Measurements from ENCODE around the gene PLEKHM3.

PLEKHM3 gene

GRCh38 chr2:207987025-207987716 lies 38.2 kb downstream of the PLEKHM3 start:
- H3K4me1 Mint-ChIP-seq: peaks cover 22% of the 10 kb centered on the region
- H3K27ac Mint-ChIP-seq: no peak overlapping the region
- DNase-seq (ENCODE audit: low spot score in 2 of 2): no peak
- H3K4me3 Mint-ChIP-seq: no peak overlapping the region
- H3K9me3 Mint-ChIP-seq: no peaks in the 10 kb centered on the region
- H3K36me3 Mint-ChIP-seq: no peaks in the 10 kb centered on the region
- ATAC-seq: peak; percentile 42

GRCh38 chr2:207984765-207985480 lies 40.4 kb downstream of the PLEKHM3 start:
- Mint-ChIP-seq H3K4me1 (peaks cover 13% of the 10 kb centered on the region), H3K36me3 (no peaks in the 10 kb centered on the region), H3K4me3 (no peak overlapping the region), H3K9me3 (no peaks in the 10 kb centered on the region), H3K27ac (no peak overlapping the region)
- DNase-seq (ENCODE audit: low spot score in 2 of 2) (no peak), ATAC-seq (no peak)

GRCh38 chr2:207983641-207984042 lies 41.7 kb downstream of the PLEKHM3 start:
- Mint-ChIP-seq H3K27ac (peak overlapping the region; percentile 39), H3K9me3 (no peaks in the 10 kb centered on the region), H3K4me1 (peaks cover 13% of the 10 kb centered on the region), H3K4me3 (no peak overlapping the region), H3K36me3 (no peaks in the 10 kb centered on the region)
- no peak for ATAC-seq
- no peak for DNase-seq (ENCODE audit: low spot score in 2 of 2)

DNA sequence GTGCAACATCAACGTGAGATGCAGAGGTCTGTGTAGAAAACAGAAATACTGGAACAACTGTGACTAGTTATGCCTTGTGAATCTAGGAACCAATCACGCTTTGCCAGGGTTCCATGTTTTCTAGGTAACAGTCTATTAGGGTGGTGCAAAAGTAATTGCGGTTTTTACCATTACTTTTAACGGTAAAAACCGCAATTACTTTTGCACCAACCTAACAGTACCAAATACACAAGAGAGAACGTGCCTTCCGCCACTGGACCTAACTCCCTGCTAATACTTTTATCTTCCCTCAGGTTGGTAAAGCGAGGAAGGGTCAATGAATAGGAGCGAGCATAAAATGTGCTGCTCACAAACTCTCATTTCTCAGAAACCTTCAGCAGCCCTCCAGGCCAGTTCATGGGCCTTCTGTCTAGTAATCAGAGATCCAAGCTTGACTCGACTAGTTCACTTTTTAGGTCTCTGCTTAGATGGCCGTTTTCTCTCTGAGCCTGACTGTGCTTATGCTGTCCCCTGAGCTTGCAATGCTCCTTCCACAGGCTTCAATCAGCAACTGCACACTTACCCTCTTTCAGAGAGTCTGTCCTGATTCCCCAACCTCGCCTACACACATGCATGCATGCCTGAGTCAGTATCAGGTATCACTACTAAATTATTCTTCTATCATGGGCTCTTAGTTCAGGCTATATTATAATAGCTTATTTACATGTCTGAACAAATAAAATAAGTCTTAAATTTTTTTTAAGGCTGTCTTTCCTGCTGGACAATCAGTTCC lies 47.0 kb downstream of the PLEKHM3 start:
- no peaks in the 10 kb centered on the region for H3K36me3 Mint-ChIP-seq

GRCh38 chr2:207975921-207976320 lies 49.4 kb downstream of the PLEKHM3 start:
- no peak for DNase-seq (ENCODE audit: low spot score in 2 of 2)
- Mint-ChIP-seq H3K4me3 (no peak overlapping the region), H3K9me3 (no peaks in the 10 kb centered on the region), H3K36me3 (no peaks in the 10 kb centered on the region), H3K4me1 (peaks cover 10% of the 10 kb centered on the region), H3K27ac (no peak overlapping the region)
- no peak for ATAC-seq

More for the DNA sequence above, 47.0 kb downstream of the PLEKHM3 start:
- H3K27ac Mint-ChIP-seq: no peak overlapping the region
- DNase-seq (ENCODE audit: low spot score in 2 of 2): no peak
- ATAC-seq: no peak
- H3K4me3 Mint-ChIP-seq: no peak overlapping the region
- H3K4me1 Mint-ChIP-seq: peaks cover 10% of the 10 kb centered on the region
- H3K9me3 Mint-ChIP-seq: no peaks in the 10 kb centered on the region

GRCh38 chr2:207974216-207974605 lies 51.1 kb downstream of the PLEKHM3 start:
- ATAC-seq: no peak
- peaks cover 10% of the 10 kb centered on the region for H3K4me1 Mint-ChIP-seq
- no peak for DNase-seq (ENCODE audit: low spot score in 2 of 2)
- H3K4me3 Mint-ChIP-seq: no peak overlapping the region
- no peak overlapping the region for H3K27ac Mint-ChIP-seq
- H3K36me3 Mint-ChIP-seq: no peaks in the 10 kb centered on the region
- no peaks in the 10 kb centered on the region for H3K9me3 Mint-ChIP-seq

DNA sequence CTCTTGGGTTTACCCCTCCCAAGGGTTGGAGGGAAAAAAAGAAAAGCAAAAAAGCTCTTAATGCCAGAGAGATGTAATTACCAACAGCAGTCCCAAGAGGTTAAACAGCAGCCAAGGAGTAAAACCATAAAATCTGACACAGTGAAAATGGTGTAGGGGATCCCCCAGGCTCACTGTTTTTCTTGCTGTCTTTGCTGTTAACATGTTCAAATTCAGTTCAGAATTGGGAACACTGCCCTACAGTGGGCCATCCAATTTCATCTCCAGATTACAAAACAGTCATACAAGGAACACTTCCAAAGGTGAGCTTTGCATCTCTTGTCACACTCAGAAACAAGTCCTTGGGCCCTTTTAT lies 54.5 kb downstream of the PLEKHM3 start:
- Mint-ChIP-seq H3K27ac (peak overlapping the region; percentile 6), H3K36me3 (no peaks in the 10 kb centered on the region), H3K4me1 (peaks cover 6% of the 10 kb centered on the region), H3K4me3 (no peak overlapping the region), H3K9me3 (no peaks in the 10 kb centered on the region)
- no peak for ATAC-seq
- no peak for DNase-seq (ENCODE audit: low spot score in 2 of 2)

DNA sequence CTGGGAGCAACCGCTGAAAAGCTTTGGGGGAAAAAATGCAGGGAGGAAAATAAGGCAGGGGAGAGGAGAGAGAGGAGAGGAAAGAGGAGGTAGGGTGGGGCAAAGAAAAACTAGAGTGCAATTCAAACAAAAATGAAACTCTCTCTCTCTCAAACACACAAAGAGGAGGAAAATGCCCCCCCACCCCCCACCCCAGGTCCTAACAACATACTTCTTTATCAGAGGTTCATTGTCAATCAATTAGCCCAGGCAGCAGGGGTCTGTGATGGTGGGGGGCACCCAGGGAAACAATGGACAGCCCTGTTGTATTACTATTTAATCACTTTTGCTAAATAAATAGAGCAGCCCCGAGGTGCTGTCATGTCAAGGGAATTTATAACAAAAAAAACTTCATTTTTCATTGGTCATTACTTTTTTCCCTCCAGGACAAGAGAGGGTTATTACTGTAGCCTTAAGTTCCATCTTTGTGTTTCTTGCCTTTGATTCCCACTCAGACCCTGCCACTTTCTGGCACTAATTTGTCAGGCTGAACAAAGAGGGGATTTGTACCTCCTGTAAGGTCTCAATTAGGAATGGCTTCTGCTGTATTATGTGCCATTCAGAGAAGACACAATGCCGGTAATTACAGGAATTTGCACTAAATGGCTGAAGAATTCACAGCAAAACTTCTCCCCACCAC lies 55.0 kb downstream of the PLEKHM3 start:
- ATAC-seq (no peak), DNase-seq (ENCODE audit: low spot score in 2 of 2) (no peak)
- H3K36me3 Mint-ChIP-seq: no peaks in the 10 kb centered on the region
- no peaks in the 10 kb centered on the region for H3K9me3 Mint-ChIP-seq
- H3K4me3 Mint-ChIP-seq: no peak overlapping the region
- no peak overlapping the region for H3K27ac Mint-ChIP-seq
- H3K4me1 Mint-ChIP-seq: peaks cover 6% of the 10 kb centered on the region

DNA sequence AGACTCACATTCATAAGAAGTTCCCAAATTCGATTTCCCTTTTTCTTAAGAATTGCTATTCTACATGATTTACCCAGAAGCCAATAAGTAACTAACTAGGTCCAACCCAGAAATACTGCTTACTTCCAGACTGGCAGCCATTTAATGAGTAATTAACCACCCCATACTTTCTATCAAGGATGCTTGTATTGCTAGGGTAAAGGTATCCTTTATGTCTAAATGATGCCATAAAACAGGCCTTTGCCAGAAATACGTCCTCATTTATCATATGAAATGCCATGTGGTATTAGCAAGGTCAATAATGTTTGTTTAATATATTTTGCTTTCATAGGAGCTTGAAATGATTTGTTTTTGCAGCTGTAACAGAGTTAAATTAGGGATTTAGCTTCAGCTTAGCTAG lies 56.1 kb downstream of the PLEKHM3 start:
- H3K4me3 Mint-ChIP-seq: no peak overlapping the region
- ATAC-seq (no peak), DNase-seq (ENCODE audit: low spot score in 2 of 2) (no peak)
- no peak overlapping the region for H3K27ac Mint-ChIP-seq
- H3K4me1 Mint-ChIP-seq: peaks cover 4% of the 10 kb centered on the region
- H3K9me3 Mint-ChIP-seq: no peaks in the 10 kb centered on the region
- no peaks in the 10 kb centered on the region for H3K36me3 Mint-ChIP-seq

DNA sequence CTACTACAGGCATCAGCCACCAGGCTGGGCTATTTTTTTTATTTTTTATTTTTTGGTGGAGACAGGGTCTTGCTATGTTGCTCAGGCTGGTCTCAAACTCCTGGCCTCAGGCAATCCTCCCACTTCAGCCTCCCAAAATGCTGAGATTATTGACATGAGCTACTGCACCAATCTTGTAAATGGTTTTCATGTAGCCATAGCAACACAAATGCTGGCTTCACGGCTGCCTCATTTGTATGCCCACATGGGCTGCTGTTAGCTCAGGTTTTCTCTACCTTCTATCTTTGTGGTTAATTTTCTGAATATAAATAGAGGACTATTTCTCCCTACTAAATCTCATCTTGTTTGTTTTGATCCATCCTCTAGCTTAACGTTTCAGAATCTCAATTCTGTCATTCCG lies 58.2 kb downstream of the PLEKHM3 start:
- H3K4me3 Mint-ChIP-seq: no peak overlapping the region
- no peaks in the 10 kb centered on the region for H3K36me3 Mint-ChIP-seq
- ATAC-seq (no peak), DNase-seq (ENCODE audit: low spot score in 2 of 2) (no peak)
- H3K9me3 Mint-ChIP-seq: peaks cover 7% of the 10 kb centered on the region
- H3K27ac Mint-ChIP-seq: no peak overlapping the region
- H3K4me1 Mint-ChIP-seq: no peaks in the 10 kb centered on the region

- no peak overlapping the region for H3K27ac Mint-ChIP-seq
- DNase-seq (ENCODE audit: low spot score in 2 of 2) (no peak), ATAC-seq (no peak)
- H3K4me1 Mint-ChIP-seq: no peaks in the 10 kb centered on the region
- H3K36me3 Mint-ChIP-seq: no peaks in the 10 kb centered on the region
- no peak overlapping the region for H3K4me3 Mint-ChIP-seq
- H3K9me3 Mint-ChIP-seq: peaks cover 7% of the 10 kb centered on the region
Observed at GRCh38 chr2:207960911-207961310, 64.4 kb downstream of the PLEKHM3 start.

DNA sequence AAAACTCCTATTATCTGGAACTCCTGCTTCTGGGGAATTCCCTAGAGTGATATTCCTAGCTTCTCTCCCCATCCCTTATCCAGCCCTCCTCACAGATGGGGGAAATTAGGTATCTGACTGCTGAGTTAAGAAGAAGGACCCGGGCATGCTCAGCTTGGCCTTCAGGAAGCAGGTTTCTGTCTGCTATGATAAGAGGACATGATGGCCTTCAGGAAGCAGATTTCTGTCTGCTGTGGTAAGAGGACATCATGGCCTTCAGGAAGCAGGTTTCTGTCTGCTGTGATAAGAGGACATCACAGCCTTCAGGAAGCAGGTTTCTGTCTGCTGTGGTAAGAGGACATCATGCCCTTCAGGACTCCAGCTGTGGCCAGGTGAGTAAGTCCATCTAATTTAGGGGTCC lies 65.2 kb downstream of the PLEKHM3 start:
- no peak overlapping the region for H3K27ac Mint-ChIP-seq
- no peaks in the 10 kb centered on the region for H3K4me1 Mint-ChIP-seq

DNA sequence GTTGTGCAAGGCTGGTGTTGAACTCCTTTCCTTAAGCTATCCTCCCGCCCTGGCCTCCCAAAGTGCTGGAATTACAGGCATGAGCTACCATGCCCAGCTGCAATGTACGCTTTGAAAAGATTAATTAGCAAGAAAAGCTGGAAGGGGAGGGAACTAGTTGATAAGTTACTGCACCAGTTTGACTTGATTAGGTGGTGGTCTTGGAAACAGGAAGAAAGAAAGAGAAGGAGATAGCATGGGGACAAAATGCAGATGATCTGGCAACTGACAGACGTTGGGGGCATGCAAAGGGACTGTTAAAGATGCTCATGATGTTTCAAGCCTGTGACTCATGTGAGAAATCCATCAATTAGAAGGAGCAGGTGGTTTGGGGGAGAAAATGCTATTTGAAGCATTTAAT lies 68.6 kb downstream of the PLEKHM3 start:
- H3K36me3 Mint-ChIP-seq: no peaks in the 10 kb centered on the region
- ATAC-seq (no peak), DNase-seq (ENCODE audit: low spot score in 2 of 2) (no peak)
- H3K9me3 Mint-ChIP-seq: no peaks in the 10 kb centered on the region
- H3K4me1 Mint-ChIP-seq: no peaks in the 10 kb centered on the region
- H3K27ac Mint-ChIP-seq: no peak overlapping the region
- H3K4me3 Mint-ChIP-seq: no peak overlapping the region

More for the DNA sequence above, 65.2 kb downstream of the PLEKHM3 start:
- Mint-ChIP-seq H3K36me3 (no peaks in the 10 kb centered on the region), H3K4me3 (no peak overlapping the region), H3K9me3 (peaks cover 7% of the 10 kb centered on the region)
- DNase-seq (ENCODE audit: low spot score in 2 of 2) (no peak), ATAC-seq (no peak)

DNA sequence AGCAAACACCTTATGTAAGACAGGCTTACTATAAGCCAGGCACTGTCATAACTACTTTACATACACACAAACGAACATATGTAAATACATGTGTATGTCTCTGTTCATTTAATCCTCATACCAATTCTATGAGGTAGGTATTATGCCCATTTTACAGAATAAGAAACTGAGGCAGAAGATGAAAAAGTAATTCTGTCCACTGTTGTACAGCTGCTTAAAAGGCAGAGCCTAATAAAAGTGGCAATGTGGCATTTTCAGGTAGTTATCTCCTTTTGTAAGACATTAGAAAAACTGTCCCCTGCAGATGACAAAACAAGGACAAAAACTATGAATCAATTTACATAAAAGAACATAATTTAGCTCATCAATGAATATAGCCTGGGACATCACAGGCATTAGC lies 69.9 kb downstream of the PLEKHM3 start:
- Mint-ChIP-seq H3K4me3 (no peak overlapping the region), H3K4me1 (no peaks in the 10 kb centered on the region), H3K27ac (no peak overlapping the region), H3K36me3 (no peaks in the 10 kb centered on the region), H3K9me3 (no peaks in the 10 kb centered on the region)
- ATAC-seq: no peak
- DNase-seq (ENCODE audit: low spot score in 2 of 2): no peak

DNA sequence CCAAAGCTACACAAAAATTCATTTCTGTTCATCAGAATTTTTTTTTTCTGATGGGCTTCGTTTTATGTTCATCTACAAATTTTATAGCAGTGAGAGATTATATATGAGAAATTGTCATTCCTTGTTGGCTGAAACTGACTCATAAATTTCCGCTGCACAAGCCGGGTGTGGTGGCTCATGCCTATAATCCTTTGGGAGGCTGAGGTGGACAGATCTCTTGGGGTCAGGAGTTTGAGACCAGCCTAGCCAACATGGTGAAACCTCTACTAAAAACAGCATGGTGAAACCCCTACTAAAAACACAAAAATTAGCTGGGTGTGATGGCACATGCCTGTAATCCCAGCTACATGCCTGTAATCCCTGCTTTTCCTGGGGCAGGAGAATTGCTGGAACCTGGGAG lies 72.0 kb downstream of the PLEKHM3 start:
- H3K9me3 Mint-ChIP-seq: no peaks in the 10 kb centered on the region
- no peak overlapping the region for H3K27ac Mint-ChIP-seq
- H3K36me3 Mint-ChIP-seq: no peaks in the 10 kb centered on the region
- H3K4me1 Mint-ChIP-seq: no peaks in the 10 kb centered on the region
- ATAC-seq: no peak
- no peak for DNase-seq (ENCODE audit: low spot score in 2 of 2)
- no peak overlapping the region for H3K4me3 Mint-ChIP-seq
